Vagina (tissue), 2 donors: Measurements from ENCODE around the gene THADA.

Experiments used
- POLR2A ChIP-seq, 2 donors: fragments of 450-650 bp; IDR thresholded peaks; one replicate each; pipeline ENCODE4 v1.6.1; 2017; ENCODE audit warnings: antibody characterized with exemption in 2 of 2, mild to moderate bottlenecking in 2 of 2, moderate library complexity in 2 of 2
- TF ChIP-seq, protein P1 (sequence below), 3 experiments: fragments of 450-650 bp in 2 of 3; fragments of 200-600 bp in 1 of 3; sonication (generic) in 1 of 3; IDR thresholded peaks; one replicate each; pipeline ENCODE4 v1.5.1; 2017 to 2019; ENCODE audit warnings: antibody characterized with exemption in 3 of 3, mild to moderate bottlenecking in 2 of 3, moderate library complexity in 2 of 3

DNA sequence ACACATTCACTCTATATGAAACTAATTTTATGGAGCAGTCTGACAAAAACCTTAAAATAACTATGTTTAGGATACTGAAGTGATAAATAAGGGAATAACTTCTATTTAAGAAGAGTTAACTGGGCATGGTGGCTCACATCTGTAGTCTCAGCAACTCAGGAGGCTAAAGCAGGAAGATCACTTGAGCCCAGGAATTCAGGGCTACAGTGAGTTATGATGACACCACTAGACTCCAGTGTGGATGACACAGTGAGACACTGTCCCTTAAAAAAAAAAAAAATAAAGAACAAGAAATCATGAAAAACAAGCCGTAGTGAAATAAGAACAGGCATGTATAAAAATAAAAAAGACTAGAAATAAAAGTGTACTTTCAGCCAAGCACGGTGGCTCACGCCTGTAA, 82.0 kb downstream of the THADA start:
- no peak for TF ChIP-seq POLR2A (IDR thresholded peaks at IDR 0.05)
- TF ChIP-seq, protein P1, sequence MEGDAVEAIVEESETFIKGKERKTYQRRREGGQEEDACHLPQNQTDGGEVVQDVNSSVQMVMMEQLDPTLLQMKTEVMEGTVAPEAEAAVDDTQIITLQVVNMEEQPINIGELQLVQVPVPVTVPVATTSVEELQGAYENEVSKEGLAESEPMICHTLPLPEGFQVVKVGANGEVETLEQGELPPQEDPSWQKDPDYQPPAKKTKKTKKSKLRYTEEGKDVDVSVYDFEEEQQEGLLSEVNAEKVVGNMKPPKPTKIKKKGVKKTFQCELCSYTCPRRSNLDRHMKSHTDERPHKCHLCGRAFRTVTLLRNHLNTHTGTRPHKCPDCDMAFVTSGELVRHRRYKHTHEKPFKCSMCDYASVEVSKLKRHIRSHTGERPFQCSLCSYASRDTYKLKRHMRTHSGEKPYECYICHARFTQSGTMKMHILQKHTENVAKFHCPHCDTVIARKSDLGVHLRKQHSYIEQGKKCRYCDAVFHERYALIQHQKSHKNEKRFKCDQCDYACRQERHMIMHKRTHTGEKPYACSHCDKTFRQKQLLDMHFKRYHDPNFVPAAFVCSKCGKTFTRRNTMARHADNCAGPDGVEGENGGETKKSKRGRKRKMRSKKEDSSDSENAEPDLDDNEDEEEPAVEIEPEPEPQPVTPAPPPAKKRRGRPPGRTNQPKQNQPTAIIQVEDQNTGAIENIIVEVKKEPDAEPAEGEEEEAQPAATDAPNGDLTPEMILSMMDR (IDR thresholded peaks at IDR 0.05) = no peak
